HFFc6 (cell line): ENCODE data around the gene GLP1R. TPM values are rescaled to one million over a fixed set of nuclear protein-coding genes. Genes with fewer than 3 reads are reported as not detected.
"Not testable (repeated sequence)": the region's sequence is repeated elsewhere in the genome, so short reads cannot be mapped to it uniquely, and the experiment has no call there.

ENCODE experiments used
- DNase-seq: peaks from one replicate; pipeline ENCODE4 v3.0.0-alpha.2; 2018
- H3K27ac Mint-ChIP-seq: 2 replicates; pipeline ENCODE4 v1.8.0; 2020; ENCODE audit warnings: mild to moderate bottlenecking, mixed read lengths
- H3K27me3 Mint-ChIP-seq: 2 replicates; pipeline ENCODE4 v1.8.0; 2021; ENCODE audit warnings: mild to moderate bottlenecking, moderate library complexity, mixed read lengths; ENCODE audit not compliant: insufficient read depth
- H3K36me3 Mint-ChIP-seq: 2 replicates; pipeline ENCODE4 v1.8.0; 2021; ENCODE audit warnings: low read depth, mixed read lengths
- H3K4me1 Mint-ChIP-seq: 2 replicates; pipeline ENCODE4 v1.8.0; 2020; ENCODE audit warnings: low read depth, mixed read lengths
- H3K4me3 Mint-ChIP-seq: 2 replicates; pipeline ENCODE4 v1.8.0; 2020; ENCODE audit warnings: mild to moderate bottlenecking, moderate library complexity, mixed read lengths
- H3K9me3 Mint-ChIP-seq: 2 replicates; pipeline ENCODE4 v1.8.0; 2020; ENCODE audit warnings: mild to moderate bottlenecking, mixed read lengths
- total RNA-seq, 6 experiments: library from RNA; stranded (reverse); fragmentation: NEBNext Ultra II Directional; extraction: Animal tissue kit (Norgen Biotek cat#: 25700); gene quantifications; 2 replicates in 1 of 6; 3 replicates in 5 of 6; pipeline ENCODE4 v1.2.3, GENCODE V29; 2021
- TF ChIP-seq, protein P1 (sequence below): fragments of 200-600 bp; sonication (generic); IDR thresholded peaks from 2 replicates; pipeline ENCODE4 v1.5.0; 2021; ENCODE audit warnings: antibody characterized with exemption, mild to moderate bottlenecking

The GLP1R gene
- total RNA-seq, 6 experiments from 2014 or later: not detected

- no peaks in the 10 kb centered on the region; the same call in 1 of the 2 replicates for H3K27me3 Mint-ChIP-seq
- H3K27ac Mint-ChIP-seq: no peak overlapping the region
- peaks cover 12% of the 10 kb centered on the region for H3K4me1 Mint-ChIP-seq
- H3K9me3 Mint-ChIP-seq: no peaks in the 10 kb centered on the region
- no peak for DNase-seq
- no peaks in the 10 kb centered on the region for H3K36me3 Mint-ChIP-seq
- TF ChIP-seq, protein P1, sequence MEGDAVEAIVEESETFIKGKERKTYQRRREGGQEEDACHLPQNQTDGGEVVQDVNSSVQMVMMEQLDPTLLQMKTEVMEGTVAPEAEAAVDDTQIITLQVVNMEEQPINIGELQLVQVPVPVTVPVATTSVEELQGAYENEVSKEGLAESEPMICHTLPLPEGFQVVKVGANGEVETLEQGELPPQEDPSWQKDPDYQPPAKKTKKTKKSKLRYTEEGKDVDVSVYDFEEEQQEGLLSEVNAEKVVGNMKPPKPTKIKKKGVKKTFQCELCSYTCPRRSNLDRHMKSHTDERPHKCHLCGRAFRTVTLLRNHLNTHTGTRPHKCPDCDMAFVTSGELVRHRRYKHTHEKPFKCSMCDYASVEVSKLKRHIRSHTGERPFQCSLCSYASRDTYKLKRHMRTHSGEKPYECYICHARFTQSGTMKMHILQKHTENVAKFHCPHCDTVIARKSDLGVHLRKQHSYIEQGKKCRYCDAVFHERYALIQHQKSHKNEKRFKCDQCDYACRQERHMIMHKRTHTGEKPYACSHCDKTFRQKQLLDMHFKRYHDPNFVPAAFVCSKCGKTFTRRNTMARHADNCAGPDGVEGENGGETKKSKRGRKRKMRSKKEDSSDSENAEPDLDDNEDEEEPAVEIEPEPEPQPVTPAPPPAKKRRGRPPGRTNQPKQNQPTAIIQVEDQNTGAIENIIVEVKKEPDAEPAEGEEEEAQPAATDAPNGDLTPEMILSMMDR: no peak
- no peak overlapping the region for H3K4me3 Mint-ChIP-seq
These were observed 70.3 kb downstream of the GLP1R start for GRCh38 chr6:39118921-39119320.

- DNase-seq: no peak
- TF ChIP-seq, protein P1: no peak
- Mint-ChIP-seq H3K27me3 (peaks cover 2% of the 10 kb centered on the region), H3K27ac (no peak overlapping the region), H3K36me3 (no peaks in the 10 kb centered on the region), H3K9me3 (no peaks in the 10 kb centered on the region), H3K4me1 (no peaks in the 10 kb centered on the region), H3K4me3 (no peak overlapping the region)
These were observed 75.5 kb downstream of the GLP1R start for GRCh38 chr6:39124114-39124513.

DNA sequence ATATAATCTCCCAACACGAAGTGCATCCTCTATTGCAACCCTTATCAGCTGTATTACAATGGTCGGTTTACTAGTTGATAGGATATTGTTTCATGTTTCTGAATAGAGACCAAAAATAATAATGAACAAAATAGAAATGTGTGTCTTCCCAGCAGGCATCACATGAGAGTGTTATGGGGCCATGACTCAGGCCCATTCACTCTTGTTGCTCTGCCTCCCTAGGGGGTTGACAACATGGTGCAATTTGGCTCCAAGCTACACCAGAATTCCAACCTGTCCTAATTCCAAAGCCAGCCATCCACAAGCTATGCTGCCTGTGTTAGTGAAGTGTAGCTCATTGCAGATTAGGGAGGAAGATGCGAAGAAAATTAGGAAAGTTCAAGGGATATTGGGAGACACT is 79.5 kb downstream of the GLP1R start:
- H3K27ac Mint-ChIP-seq: no peak overlapping the region
- no peak overlapping the region for H3K4me3 Mint-ChIP-seq
- peaks cover 2% of the 10 kb centered on the region for H3K27me3 Mint-ChIP-seq
- H3K36me3 Mint-ChIP-seq: no peaks in the 10 kb centered on the region
- DNase-seq: no peak
- TF ChIP-seq, protein P1: no peak
- H3K9me3 Mint-ChIP-seq: no peaks in the 10 kb centered on the region; the same call in 1 of the 2 replicates
- H3K4me1 Mint-ChIP-seq: no peaks in the 10 kb centered on the region

DNA sequence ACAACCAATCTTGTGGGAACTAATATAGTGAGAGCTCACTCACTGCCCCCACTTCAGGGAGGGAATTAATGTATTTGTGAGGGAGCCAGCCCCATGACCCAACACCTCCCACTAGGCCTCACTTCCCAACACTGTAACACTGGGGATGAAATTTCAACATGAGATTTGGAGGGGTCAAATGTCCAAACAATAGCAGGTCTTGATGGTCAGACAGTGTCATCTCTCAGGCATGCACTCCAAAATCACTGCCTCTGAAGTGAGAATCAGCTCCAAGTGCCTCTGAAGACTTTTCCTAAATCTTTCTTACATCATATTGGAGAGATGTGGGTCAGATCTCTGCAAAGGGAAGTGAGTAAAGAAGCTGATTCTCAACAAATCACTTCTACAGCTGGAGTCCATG is 80.3 kb downstream of the GLP1R start:
- H3K4me3 Mint-ChIP-seq: no peak overlapping the region
- H3K36me3 Mint-ChIP-seq: no peaks in the 10 kb centered on the region
- TF ChIP-seq, protein P1: no peak
- H3K27me3 Mint-ChIP-seq: peaks cover 2% of the 10 kb centered on the region; the same call in 1 of the 2 replicates
- no peaks in the 10 kb centered on the region; the same call in 1 of the 2 replicates for H3K9me3 Mint-ChIP-seq
- no peak for DNase-seq
- H3K4me1 Mint-ChIP-seq: no peaks in the 10 kb centered on the region
- no peak overlapping the region for H3K27ac Mint-ChIP-seq

DNA sequence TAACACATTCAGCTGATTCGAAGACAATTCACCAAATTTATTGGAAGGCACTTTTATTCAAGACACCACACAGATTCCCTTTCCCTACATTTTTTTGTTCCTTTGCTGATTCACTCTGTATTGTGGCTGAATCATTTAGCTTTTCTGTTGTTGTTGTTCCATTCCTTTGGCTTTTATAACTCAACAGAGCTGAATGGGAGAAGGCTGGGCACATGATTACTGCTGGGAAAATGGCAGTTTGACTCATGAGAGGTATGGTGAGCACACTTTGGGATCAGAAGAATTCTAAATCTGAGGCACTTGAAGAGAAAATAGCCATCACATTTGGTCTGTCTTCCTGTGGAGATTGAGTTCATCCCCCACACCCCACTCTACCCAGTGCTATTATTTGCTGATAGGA is 82.1 kb downstream of the GLP1R start:
- TF ChIP-seq, protein P1: no peak
- no peak overlapping the region for H3K27ac Mint-ChIP-seq
- peaks cover 2% of the 10 kb centered on the region; the same call in 1 of the 2 replicates for H3K27me3 Mint-ChIP-seq
- no peaks in the 10 kb centered on the region; the same call in 1 of the 2 replicates for H3K9me3 Mint-ChIP-seq
- no peaks in the 10 kb centered on the region for H3K4me1 Mint-ChIP-seq
- no peaks in the 10 kb centered on the region for H3K36me3 Mint-ChIP-seq
- DNase-seq: no peak
- H3K4me3 Mint-ChIP-seq: no peak overlapping the region

DNA sequence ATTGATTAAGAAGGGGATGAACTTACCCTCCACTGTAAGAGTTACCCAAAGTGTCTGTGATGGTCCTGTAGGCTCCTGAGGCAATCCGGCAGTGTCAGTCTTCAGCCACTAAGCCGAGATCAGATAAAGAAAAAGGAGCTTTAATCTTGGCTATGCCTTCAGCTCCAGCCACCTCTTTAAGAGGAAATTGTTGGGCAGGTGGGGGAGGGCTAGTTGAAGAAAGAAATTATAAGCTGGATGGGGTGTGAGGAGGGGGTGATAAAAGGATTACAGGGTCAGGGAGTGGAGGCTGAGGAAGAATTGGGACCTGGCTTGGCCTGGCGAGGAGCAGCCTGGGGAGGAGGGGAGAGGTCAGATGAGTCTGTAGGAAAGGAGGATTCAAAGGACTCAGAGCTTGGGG is 86.2 kb downstream of the GLP1R start:
- H3K27ac Mint-ChIP-seq, DNase-seq, H3K27me3 Mint-ChIP-seq, H3K36me3 Mint-ChIP-seq, H3K4me1 Mint-ChIP-seq, H3K4me3 Mint-ChIP-seq: not testable (repeated sequence)
- peaks cover 12% of the 10 kb centered on the region for H3K9me3 Mint-ChIP-seq

DNA sequence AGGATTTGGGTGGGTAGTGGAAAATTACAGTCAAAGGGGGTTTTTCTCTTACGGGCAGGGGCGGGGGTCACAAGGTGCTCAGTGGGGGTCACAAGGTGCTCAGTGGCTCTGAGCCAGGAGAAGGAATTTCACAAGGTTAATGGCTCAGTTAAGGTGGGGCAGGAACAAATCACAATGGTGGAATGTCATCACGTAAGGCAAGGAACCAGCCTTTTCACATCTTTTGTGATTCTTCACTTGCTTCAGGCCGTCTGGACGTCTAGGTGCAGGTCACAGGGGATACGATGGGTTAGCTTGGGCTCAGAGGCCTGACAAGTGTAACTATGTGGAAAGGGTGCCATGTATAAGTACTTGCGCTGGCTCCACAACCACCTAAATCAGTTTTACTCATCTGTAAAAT is 87.6 kb downstream of the GLP1R start:
- H3K36me3 Mint-ChIP-seq, H3K4me1 Mint-ChIP-seq, H3K27ac Mint-ChIP-seq, H3K27me3 Mint-ChIP-seq, H3K4me3 Mint-ChIP-seq, DNase-seq: not testable (repeated sequence)
- H3K9me3 Mint-ChIP-seq: peaks cover 18% of the 10 kb centered on the region
